Activated CD4-positive, alpha-beta T cell treated with anti-CD3 and anti-CD28 coated beads, Interleukin-2, Interleukin-6, amounts not matched to agents 100 ng/mL and 50 ng/mL, durations not matched to agents 16 hours and 8 hours (primary cell): ENCODE measurements around the gene ATG10.

ENCODE experiments used
- DNase-seq: peaks from one replicate; pipeline ENCODE4 v3.0.0-alpha.2; 2020

Gene ATG10

DNA sequence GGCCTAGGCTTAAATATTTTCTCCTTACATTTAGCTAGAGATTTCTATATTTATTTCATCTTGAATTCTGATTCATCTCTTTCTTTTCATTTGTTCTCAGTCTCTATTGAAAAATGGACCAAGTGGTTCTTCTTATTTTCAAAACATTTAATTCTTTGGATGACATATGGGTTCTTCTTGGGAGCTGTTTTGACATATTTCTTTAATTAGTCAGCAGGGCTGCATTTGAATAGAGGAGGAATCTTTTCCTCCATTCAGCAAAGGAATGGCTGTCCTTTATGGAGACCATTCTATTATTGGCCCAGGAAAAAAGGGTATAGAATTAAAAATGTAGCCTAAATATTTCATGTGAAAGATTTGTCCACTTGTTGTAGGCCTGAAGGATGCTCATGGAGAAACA, 196.5 kb downstream of the ATG10 start:
- DNase-seq = no peak

DNA sequence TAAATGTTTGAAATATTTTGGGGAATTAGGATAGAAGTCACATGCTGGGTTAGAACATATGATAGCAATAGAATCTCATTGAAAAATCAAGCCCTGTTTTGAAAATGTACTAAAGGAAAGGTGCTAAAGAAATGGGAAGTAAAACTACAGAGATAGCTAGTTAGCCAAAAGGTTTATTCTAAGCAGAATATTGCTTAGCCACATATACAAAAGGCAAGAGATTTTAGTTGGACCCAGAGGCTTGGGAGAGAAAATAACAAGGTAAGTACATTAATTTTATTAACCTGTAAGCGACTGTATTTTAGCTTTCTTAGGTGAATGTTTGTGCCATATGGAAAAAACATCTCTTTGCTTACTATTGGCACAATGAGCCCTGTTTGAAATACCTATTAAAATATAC, 198.1 kb downstream of the ATG10 start:
- DNase-seq = no peak

DNA sequence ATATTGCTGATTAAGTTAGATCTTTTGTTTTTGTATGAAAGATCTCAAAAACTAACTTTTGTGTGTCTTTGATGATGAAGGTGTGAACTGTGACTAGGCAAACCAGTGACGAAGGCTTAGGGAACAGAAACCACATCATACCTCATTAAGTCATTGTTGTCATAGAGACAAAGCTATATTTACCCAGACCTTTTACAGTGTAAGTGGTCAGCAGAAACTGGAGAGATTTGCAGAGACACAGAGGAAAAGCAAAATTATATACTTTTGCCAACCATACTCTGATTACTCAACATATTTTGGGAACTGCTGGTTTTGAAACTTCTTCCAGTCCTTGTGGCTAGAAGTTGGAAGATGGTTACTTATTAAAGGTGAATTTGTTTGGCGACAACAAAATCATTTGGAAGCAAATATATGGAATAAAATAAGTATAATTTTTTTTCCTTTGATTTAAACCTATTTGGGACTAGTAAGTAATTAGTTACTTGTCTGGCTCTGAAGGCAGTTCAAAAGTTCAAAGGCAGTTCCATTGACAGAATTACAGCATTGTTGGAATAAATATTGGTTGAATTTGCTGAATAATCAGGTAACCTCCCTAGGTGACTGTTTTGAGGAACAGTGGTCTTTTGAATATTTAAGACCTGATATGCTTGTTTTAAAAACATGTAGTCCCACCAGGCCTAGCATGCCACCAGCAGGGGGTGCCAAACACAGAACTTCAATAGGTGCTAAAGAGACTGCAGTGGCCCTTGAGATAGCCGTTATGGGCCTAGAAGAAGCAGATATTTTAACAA, 202.5 kb downstream of the ATG10 start:
- peak; percentile 77 for DNase-seq

DNA sequence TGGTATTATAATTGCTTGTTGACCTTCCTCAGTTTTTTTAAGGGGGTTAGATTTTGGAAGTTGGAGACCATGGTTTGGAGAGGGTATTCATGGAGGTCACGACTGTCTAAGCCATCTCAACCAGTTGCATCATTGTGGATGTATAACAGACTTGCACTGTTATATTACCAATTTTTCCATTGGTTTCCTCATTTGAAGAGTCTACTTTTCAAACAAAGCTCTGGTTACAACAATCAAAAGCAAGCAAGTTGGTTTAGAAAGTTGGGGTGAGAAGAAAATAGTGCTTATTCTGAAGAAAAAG, 203.0 kb downstream of the ATG10 start:
- no peak for DNase-seq

DNA sequence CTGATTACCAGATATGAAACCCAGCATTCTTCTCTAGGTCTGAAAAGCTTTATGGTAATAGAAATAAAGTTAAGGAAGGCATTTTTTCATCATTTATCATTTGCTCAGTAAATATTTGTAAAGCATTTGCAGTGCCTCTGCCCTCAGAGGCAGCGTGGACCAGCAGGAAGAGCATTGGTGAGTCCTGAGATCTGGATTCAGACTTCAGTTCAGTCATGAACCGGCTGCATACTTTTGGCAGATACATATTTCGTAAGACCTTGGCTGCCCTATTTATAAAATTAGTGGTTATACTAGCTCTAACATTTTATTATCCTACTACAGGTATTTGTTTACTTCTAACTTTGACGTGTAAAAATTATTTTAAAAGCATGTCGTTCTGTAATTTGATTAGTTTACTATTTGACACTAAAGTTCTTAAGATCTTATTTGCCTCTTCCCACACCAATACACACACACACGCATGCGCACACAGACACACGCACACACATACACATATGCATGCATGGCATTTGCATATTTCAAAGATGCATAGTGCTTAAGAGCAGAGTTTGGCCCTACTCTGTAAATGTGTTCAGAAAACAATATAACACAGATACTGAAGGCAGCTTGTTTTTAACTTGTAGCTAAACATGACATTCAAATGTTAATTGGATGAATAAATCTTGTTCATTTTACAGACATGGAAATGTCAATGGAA, 204.4 kb downstream of the ATG10 start:
- DNase-seq = no peak

DNA sequence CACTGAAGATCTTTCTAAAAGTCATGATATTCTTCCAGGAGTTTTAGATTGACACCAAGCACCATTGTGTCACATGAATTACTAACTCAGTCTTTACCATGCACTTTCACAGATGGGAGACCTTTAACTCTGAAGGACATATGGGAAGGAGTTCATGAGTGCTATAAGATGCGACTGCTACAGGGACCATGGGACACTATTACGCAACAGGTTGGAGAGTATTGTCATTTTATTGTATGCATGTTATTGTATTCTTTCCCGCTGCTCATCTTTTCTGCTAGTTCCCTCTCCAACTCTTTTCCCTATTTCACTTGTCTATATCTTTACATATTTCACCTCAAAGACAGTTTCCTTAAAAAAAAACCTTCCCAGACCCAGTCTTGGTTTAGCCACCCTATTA, 206.6 kb downstream of the ATG10 start:
- DNase-seq = no peak

DNA sequence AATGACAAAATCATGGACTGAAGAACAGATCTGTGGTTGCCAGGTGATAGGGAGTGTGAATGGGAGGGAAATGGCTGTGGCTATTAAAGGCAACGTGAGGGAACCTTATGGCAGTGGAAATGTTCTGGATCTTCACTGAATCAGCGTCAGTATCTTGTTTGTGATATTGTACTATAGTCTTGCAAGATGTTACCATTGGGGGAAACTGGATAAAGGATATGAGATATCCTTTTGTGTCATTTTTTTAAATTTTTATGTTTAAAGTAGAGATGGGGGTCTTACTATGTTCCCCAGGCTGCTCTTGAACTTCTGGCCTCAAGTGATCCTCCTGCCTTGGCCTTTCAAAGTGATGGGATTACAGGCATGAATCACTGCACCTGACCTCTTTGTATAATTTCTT, 210.8 kb downstream of the ATG10 start:
- no peak for DNase-seq

DNA sequence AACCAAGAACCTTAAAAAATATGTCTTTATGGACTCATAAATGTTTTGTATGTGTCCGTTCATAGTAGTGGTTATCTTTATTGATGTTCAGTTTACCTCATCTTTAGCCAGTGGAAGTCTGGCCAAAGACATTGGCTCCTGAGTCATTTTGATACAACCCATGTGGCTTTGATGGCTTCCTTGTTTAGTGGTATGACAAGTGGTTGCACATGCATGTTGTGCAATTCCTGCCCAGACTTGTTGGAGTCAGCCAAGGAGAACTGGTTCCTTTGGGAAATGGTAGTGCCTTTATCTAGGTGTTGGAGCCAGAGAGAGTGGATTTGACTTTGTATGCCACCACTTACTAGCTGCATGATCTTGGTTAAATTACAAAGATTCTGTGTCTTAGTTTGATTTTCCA, 212.0 kb downstream of the ATG10 start:
- peak; percentile 59 for DNase-seq

DNA sequence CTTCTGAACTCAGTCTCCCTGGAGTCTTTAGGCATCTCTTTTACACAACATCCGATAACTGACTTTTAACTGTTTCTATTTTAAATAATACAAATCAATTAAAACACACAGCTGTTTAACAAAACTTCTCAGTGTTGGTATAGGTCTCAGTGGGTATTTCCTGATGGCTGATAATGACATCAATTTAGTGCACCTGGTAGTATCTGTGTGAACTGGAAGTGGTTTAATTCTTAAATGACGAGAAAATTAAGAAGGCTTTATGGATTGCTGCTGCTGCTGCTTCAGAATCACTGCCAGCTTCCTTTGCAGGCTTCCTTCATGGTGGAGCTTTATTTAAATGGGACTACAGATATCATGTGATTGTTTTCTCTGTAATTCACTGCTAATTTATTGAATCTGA, 214.0 kb downstream of the ATG10 start:
- DNase-seq = no peak

DNA sequence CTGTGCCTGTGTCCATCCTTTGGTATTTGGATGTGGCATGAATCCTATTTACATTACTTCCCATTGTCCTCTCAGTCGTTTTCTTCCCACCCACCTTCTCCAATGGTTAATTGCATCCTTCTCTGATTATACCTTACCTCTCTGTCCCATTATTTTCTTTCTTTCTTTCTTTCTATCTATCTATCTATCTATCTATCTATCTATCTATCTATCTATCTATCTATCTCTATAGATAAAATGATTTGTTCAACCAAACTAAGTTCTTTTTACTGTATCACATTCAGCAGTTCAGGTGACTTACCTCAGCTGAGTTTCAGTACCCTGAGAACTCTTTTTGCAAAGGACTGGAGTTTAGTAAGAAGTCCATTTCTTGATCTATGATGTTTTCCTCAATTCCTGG, 225.7 kb downstream of the ATG10 start:
- no peak for DNase-seq

DNA sequence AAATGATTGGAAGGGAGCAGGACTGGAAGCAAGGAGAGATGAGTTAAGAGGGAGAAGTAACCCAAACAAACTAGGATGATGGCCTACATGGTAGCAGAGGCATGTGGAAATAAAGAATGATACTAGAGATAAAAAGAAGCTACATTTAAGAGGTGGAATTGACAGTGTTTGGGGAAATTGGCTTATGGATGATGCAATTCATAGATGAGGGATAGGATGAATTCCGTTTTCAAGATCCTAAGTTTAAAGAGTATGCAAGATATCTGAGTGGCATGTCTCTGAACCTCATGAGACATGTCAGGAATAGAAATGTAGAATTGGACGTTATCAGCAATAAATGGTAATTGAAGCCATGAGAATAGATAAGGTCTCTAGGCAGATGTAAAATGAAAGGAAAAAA, 232.7 kb downstream of the ATG10 start:
- no peak for DNase-seq

DNA sequence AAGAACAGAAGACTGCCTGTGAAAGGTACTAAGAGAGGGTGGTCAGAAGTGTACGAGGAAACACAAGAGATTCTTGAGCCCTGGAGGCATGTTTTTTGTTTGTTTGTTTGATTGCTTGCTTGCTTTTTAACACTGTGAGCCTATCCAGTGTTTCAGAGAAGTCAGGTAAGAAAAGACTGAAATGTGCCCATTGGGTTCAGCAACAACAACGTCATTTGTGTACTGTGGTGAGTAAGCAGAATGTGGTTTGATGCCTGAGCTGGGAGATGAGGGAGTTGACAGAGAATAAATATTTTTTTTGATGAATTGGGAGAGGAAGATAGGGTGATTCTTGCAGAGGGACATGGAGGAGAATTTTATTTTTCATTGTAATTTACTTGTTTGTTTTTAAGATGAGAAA, 233.2 kb downstream of the ATG10 start:
- DNase-seq = no peak

DNA sequence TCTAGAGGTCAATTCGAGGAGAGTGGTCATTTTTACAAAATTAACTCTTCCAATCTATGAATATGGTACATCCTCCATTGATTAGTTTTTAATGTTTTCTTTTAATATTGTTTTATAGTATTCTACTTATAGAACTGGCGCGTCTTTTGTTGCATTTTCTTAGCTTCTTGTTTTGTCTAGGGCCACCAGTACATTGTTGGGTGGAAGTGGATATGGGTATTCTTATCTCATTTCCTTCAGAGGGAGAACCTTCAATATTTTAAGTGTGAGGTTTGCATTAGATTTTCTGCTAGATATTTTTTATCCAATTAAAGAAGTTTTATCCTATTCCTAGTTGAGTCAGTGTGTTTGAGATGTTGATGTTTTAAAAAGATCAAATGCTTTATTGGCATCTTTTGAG, 236.5 kb downstream of the ATG10 start:
- no peak for DNase-seq

DNA sequence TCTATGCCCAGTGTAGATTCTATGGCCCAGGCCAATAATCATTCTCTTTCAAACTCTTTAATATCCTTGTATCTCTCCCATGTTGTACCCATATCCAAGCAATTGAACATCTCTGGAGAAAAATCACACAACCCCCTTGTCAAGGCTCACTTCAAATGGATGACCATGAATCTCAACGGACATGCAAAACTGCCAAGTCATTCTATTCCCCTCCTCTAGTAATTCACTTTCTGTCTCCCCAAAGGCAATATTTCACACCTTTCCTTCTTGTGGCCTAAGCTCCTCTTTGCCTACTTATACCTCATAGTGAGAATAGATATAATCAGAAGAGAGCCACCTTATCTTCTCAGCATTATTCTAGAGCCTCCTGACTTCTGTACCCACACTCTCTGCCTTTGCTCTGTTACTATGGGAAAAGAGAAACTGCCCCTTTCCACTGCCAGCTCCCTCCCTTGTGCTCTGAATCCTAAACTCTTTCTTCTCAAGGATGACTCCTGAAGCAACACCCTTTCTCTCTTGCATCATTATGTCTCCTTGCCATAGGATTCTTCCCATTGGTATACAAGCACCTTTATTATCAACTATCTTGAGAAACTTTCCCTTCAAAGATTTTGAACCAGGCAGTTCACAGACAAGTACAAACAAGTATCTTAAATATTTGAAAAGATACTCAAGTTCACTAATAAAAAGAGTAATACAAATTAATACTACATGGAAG, 240.2 kb downstream of the ATG10 start:
- no peak for DNase-seq

DNA sequence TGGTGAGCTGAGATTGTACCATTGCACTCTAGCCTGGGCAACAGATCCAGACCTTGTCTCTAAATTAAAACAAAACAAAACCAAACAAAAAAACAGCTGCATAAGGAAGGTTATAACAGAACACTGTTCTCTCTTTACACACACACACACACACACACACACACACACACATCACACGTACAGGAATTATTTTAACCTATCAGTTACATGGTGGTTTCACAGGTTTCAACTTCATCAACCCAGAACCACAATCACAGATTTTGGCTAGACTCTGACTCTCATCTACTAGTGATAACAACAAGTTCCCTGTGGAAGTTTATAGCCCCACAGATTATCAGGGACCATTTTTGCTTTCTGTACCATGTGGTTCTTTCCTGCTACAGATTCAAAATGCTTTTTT, 246.1 kb downstream of the ATG10 start:
- no peak for DNase-seq

DNA sequence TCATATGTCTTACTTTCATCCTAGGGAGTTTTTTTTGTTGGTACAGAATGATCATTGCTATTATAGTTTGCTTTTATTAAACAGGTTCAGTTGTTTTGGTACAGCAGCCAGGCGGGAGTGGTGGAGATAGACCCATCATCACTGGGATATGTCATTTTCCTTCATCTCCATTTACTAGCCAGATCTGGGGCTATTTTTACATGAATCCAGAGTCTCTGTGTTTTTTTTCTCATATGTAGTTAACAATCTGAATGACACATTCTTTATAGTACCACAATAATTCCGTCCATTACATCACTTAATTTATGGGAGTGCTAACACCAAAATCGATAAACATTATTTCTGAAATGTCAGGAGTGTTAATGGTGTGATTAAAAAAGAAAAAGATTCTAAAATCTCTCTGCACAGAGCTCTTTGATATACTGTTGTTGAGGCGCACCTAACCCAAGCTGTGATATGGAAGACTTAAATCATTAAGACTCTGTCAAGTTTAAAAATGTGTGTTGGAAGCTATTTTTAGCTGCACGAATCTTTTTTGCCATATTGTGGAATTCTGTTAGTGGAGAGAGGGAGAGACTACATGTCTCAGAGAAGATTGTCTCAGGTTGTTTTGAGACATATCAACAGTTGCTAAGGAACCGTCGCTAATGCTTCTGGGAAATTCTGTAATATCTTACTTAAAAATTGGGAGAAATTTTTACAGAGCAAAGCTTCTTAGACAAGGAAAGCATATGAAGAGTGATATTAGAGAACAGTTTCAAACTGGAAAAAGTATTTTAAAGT, 246.7 kb downstream of the ATG10 start:
- no peak for DNase-seq

DNA sequence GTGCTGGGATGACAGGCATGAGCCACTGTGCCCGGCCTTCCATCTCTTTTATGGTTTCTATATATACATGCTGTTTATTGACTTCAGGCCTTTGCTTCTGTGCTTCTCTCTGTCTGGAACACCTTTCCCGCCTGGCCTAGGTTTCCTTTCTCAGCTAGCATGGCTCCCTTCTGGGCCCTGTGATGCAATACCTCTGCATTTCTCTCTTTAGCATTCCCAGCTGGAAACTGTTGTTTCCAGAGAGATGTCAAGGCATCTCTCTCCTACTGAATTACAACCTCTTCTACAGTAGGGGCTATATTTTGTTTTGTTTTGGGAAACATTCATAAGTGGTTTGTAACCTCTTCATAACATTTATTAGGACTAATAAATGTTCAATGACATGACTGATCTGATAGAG, 249.2 kb downstream of the ATG10 start:
- DNase-seq = no peak

DNA sequence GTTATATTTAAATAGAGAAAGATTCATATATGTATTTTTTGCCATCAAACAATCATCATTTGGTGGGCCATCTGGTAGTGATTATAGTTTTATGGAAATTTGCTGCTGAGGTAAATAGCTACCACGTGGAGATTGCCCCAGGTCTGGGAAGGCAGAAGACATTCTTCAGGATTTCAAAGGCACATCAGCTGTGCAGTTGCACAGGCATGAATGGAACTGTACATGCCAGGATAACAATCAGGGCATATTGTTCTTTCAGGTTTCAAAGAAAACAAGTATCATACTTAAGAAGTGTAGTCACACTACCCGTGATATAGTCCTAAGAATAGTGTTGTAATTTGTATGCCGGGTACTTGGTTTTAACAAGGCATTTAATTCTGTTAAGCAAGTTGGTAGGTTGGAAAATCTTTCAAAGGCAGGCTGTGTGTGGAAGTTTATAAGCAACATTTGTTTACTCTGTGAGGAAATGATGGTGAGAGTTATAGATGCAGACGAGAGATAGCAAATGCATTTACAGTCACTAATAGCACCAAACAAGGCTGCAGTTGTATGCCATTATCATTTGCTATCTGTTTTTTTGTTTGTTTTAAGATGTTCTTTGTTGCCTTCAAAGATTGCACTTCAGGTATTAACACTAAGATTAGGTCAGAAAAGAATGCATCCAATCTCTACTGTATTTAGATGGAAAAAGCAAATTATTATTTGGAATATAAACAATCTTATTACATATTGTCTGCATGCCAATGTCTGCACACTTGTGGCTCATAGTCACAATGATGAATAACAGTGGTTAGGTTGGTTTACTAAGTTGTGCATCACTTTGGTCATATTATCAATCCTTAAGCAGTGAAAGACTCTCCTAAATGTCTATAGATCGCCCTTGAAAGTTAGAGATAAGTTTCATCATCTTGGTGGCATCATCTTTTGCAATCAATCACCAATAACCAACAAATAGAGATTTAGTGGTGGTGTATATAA, 251.1 kb downstream of the ATG10 start:
- no peak for DNase-seq

DNA sequence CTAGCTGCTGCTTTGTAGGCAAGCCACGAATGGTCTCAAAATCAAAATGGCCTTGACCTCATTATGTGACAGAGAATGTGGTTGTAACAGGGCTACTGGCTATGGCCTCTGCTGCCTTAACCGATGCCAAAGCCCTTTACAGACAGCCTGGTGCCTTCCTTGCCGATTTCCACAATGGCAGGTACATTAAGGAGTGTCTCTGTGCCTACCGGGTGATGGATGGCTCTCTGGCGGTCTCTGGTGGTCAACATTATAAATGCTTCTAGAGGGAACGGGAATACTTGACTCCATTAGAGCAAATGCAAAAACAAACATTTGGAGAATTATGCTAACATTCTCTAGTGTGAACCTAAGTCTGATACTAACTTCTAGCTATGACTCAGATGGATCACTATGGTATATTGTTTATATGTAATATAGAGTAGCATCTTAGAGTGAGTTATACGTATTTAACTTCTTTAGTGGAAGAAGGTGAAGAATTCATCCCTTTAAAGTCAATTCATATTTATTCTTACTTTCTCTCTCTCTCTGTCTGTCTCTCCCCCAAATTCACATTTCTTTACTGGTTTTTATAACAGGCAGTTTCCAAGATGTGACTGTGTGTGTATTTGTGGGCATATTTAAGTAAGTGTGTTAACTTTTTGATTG, 253.8 kb downstream of the ATG10 start:
- peak; percentile 76 for DNase-seq

DNA sequence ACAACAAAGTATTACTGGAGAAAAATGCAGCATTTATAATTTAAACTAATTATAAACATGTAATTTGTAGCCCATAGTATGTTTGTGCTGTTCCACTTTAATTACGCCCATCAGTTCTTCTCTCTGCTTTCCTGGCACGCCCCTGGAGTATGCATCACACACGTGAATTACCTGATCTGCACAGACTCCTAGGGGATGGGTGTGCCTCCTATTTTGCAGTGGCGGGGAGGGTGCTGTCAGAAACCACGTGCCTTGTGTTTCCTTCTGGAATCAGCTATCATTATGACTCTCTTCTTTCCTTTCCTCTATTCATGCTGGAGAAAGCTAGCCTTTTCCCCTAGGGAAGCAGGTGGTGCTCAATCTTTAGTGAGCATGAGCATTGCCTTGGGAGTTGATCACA, 263.1 kb downstream of the ATG10 start:
- DNase-seq = no peak

DNA sequence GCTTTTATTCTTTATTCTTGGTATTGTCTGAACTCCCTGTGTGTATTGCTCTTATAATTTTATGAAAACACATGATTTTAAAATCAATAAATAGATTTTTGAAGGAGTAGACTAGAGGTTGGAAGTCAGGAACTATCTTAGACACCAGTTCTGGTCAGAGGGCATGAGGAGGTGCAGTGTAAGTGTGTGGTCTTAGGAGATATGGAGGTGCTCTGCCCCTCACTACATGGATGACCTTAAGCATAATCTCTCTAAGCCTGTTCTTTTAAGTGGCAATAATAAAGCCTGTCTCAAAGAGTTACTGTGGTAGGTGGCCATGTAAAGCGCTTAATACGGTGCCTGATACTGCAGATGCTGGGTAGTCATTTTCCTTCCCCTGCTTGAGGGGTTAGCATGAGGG, 272.3 kb downstream of the ATG10 start:
- no peak for DNase-seq
